ENCODE data around the gene RNF215.
"Not testable (repeated sequence)": the region's sequence is repeated elsewhere in the genome, so short reads cannot be mapped to it uniquely, and the experiment has no call there.

RNF215 gene

GRCh38 chr22:30421695-30422480, 34.7 kb upstream of the RNF215 start:
- no peak for DNase-seq (ENCODE audit: low spot score)

GRCh38 chr22:30420347-30421125, 33.3 kb upstream of the RNF215 start:
- no peak for DNase-seq (ENCODE audit: low spot score)

- DNase-seq (ENCODE audit: low spot score): no peak
Observed at GRCh38 chr22:30416837-30417236, 29.6 kb upstream of the RNF215 start.

GRCh38 chr22:30416403-30416802, 29.2 kb upstream of the RNF215 start:
- DNase-seq (ENCODE audit: low spot score): no peak

GRCh38 chr22:30414525-30415047, 27.4 kb upstream of the RNF215 start:
- DNase-seq (ENCODE audit: low spot score): no peak

- DNase-seq (ENCODE audit: low spot score): no peak
Observed at GRCh38 chr22:30413745-30414524, 26.7 kb upstream of the RNF215 start.

GRCh38 chr22:30413001-30413400, 25.8 kb upstream of the RNF215 start:
- no peak for DNase-seq (ENCODE audit: low spot score)

- no peak for DNase-seq (ENCODE audit: low spot score)
Observed at GRCh38 chr22:30411780-30412179, 24.6 kb upstream of the RNF215 start.

- DNase-seq (ENCODE audit: low spot score): no peak
Observed at GRCh38 chr22:30408388-30409102, 21.3 kb upstream of the RNF215 start.

GRCh38 chr22:30406400-30406799, 19.2 kb upstream of the RNF215 start:
- DNase-seq (ENCODE audit: low spot score): no peak

- no peak for DNase-seq (ENCODE audit: low spot score)
Observed at GRCh38 chr22:30405731-30406130, 18.5 kb upstream of the RNF215 start.

GRCh38 chr22:30404307-30404706, 17.1 kb upstream of the RNF215 start:
- no peak for DNase-seq (ENCODE audit: low spot score)

- DNase-seq (ENCODE audit: low spot score): not testable (repeated sequence)
Observed at GRCh38 chr22:30402766-30403104, 15.5 kb upstream of the RNF215 start.

GRCh38 chr22:30402028-30402765, 15.0 kb upstream of the RNF215 start:
- no peak for DNase-seq (ENCODE audit: low spot score)

GRCh38 chr22:30401024-30401423, 13.8 kb upstream of the RNF215 start:
- not testable (repeated sequence) for DNase-seq (ENCODE audit: low spot score)

- no peak for DNase-seq (ENCODE audit: low spot score)
Observed at GRCh38 chr22:30400159-30400558, 12.9 kb upstream of the RNF215 start.

GRCh38 chr22:30399718-30400117, 12.5 kb upstream of the RNF215 start:
- DNase-seq (ENCODE audit: low spot score): no peak

GRCh38 chr22:30398685-30399680, 11.8 kb upstream of the RNF215 start:
- no peak for DNase-seq (ENCODE audit: low spot score)

All from activated CD4-positive, alpha-beta T cell treated with anti-CD3 and anti-CD28 coated beads, Interleukin-2, Interleukin-4, amounts not matched to agents 100 ng/mL and 50 ng/mL, durations not matched to agents 16 hours and 8 hours (primary cell).